Measurements from ENCODE around the gene CEBPG.
A peak's percentile ranks its signal among the peaks of the same experiment; 100 is the strongest.

DNA sequence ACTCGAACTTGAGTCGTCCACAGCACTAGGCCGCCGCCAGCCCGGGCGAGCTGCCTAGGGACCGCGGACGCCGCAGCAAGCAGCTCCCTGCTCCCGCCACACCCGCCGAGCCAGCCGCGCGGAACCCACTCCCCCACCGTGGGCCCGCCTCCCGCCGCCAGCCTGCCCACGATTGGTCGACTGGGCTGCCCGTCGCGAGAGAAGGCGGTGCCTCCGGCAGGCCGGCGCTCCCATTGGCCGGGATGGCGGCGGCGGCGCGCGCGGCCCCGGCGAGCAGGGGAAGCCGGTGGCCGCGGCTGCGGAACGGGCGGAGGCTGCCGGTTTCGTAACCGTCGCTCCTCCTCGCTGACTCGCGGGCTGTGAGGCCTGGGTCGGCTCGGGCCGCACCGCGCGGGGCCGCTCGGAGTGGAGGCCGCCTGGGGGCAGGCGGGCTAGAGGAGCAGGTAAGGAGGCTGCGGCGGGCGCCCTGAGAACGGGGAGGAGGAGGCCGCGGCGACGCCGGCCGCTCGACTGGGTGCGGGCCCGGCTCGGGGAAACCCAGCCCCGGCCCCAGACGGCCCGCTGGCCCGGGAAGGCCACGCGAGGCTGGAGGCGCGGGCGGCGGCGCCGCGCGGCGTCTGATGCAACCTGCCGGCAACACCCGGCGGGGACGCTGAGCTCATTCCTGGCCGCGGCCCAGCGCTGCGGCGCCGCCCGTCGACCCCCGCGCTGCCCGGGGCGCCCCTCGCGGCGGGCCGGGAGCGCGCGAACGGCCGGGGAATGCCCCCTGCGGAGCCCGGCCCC lies at the start of gene CEBPG:
- TF ChIP-seq POLR2AphosphoS5 (IDR thresholded peaks at IDR 0.05; ENCODE audit: borderline replicate concordance, low read depth, low read length) (peak; percentile 85; the same call in 1 of the 2 replicates), EZH2 (IDR thresholded peaks at IDR 0.05) (no peak)
